ENCODE results near the gene KITLG. TPM values are rescaled to one million over a fixed set of nuclear protein-coding genes. Genes with fewer than 3 reads are reported as not detected.

Gene KITLG
- total RNA-seq, 1 experiment from 2014 or later = 570 TPM

DNA sequence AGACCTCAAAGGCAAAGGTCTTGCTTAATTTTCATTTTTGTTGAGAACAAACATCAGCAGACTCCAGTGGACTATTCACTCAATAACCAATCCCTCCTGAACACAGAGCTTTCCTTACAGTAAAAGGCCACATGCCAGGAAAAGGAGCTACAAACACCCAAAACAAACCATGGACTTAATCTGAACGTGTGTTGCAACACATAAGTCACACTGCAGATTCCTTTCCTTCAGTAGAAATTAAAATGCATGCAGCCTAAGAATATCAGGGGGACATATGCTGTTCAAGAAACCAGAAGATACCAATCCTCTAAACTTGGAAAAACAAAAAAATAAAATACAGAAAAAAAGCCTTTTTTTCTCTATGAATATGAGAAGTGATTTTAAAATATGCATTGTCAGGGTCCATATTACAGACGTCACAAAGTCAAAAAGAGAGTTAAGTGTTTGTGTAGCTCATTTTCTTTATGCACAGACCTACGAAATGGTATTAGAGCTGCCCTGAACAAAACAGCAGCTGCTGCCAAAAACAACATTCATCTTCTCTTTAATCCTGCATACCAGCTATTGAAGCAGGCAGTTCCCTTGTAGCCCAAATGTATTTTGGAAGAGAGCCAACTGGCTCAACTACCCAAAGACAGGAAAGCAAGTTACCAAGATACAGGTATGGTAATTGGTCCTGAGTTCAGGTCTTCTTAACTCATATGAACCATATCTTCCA is 26.2 kb downstream of the KITLG start (continued):
- TF ChIP-seq, protein P1, sequence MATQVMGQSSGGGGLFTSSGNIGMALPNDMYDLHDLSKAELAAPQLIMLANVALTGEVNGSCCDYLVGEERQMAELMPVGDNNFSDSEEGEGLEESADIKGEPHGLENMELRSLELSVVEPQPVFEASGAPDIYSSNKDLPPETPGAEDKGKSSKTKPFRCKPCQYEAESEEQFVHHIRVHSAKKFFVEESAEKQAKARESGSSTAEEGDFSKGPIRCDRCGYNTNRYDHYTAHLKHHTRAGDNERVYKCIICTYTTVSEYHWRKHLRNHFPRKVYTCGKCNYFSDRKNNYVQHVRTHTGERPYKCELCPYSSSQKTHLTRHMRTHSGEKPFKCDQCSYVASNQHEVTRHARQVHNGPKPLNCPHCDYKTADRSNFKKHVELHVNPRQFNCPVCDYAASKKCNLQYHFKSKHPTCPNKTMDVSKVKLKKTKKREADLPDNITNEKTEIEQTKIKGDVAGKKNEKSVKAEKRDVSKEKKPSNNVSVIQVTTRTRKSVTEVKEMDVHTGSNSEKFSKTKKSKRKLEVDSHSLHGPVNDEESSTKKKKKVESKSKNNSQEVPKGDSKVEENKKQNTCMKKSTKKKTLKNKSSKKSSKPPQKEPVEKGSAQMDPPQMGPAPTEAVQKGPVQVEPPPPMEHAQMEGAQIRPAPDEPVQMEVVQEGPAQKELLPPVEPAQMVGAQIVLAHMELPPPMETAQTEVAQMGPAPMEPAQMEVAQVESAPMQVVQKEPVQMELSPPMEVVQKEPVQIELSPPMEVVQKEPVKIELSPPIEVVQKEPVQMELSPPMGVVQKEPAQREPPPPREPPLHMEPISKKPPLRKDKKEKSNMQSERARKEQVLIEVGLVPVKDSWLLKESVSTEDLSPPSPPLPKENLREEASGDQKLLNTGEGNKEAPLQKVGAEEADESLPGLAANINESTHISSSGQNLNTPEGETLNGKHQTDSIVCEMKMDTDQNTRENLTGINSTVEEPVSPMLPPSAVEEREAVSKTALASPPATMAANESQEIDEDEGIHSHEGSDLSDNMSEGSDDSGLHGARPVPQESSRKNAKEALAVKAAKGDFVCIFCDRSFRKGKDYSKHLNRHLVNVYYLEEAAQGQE (IDR thresholded peaks at IDR 0.05; ENCODE audit: low read depth) = no peak

DNA sequence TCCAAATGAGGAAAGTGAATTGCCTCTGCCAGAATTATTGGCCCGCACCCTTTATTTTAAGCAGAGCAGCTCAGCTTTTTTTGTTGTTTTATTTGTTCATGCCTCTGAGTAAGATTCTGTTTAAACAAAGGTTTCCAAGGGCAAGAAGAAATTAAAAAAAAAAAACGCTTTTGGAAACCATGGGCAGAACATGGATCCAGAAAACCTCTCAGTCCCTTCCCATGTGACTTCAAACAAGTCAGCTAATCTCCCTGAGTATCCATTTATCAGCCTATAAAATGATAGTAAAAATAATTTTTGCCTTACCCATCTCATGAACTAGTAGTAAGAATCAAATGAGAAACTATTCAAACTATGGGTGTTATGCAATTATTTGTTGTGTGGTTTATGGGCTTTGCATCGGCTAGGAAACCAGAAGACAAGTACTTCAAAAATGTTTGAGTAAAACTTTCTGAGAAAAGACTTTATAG is 27.6 kb downstream of the KITLG start:
- H3K4me3 ChIP-seq (replicated peaks in 1 of 2; ENCODE audit: low read depth in 1 of 2, low read length in 2 of 2) = no peak overlapping the region
- RAD21 ChIA-PET (ENCODE audit: low non-redundant PET in 1 of 2, low total read pairs in 2 of 2, uncharacterized antibody in 2 of 2, unreplicated experiment in 2 of 2) = no interaction called here
- H3K4me2 ChIP-seq (ENCODE audit: low read length) = peak overlapping the region; percentile 42; the same call in 1 of the 2 replicates
- peaks cover 100% of the 10 kb centered on the region for H3K79me2 ChIP-seq (ENCODE audit: insufficient read depth, low read length)
- CTCF ChIA-PET = no interaction called here
- intact Hi-C loops (cut with micrococcal nuclease) = no loop called here
- peaks cover 96 to 100% of the 10 kb centered on the region in 2 experiments for H3K4me1 ChIP-seq (ENCODE audit: control insufficient read depth in 1 of 2, insufficient read depth in 2 of 2, low read length in 2 of 2)
- peaks cover 1 to 20% of the 10 kb centered on the region in 2 experiments; a peak in 3 of 4 replicates for H3K36me3 ChIP-seq (ENCODE audit: control insufficient read depth in 1 of 2, insufficient read depth in 2 of 2, low read length in 2 of 2)
- no peak overlapping the region for H2AFZ ChIP-seq (ENCODE audit: low read depth, low read length, poor library complexity, severe bottlenecking)
- no peaks in the 10 kb centered on the region for H3K9me2 ChIP-seq (ENCODE audit: insufficient read depth)
- peaks cover 83% of the 10 kb centered on the region for H4K20me1 ChIP-seq (ENCODE audit: insufficient read depth)
- no peak for ATAC-seq
- no peaks in the 10 kb centered on the region for H3K27me3 ChIP-seq (ENCODE audit: insufficient read depth, low read length)
- no peak overlapping the region for H3K9ac ChIP-seq (ENCODE audit: low read length)
- H3K9me3 ChIP-seq (ENCODE audit: control insufficient read depth in 1 of 2, insufficient read depth in 1 of 2, low read depth in 1 of 2, low read length in 2 of 2) = no peaks in the 10 kb centered on the region
- POLR2A ChIA-PET = interaction anchor here (0.8 kb wide), 1 partner anchor 10 kb away, joined by 3 read pairs; no protein-coding TSS in a partner anchor
- peak overlapping the region; percentile 47; the same call in 1 of the 2 replicates for H3K27ac ChIP-seq (ENCODE audit: low read depth, low read length)
- no peak for DNase-seq (ENCODE audit: low read depth, low spot score)
- no peak for TF ChIP-seq SP1 (IDR thresholded peaks at IDR 0.05; ENCODE audit: low read depth)
- TF ChIP-seq ELF1 (IDR thresholded peaks at IDR 0.05; ENCODE audit: borderline replicate concordance, low read depth) = no peak
- no peak for TF ChIP-seq CEBPB (IDR thresholded peaks at IDR 0.05; ENCODE audit: low read depth)
- no peak for TF ChIP-seq RAD21 (IDR thresholded peaks at IDR 0.05; ENCODE audit: low read depth)
- TF ChIP-seq EZH2phosphoT487 (IDR thresholded peaks at IDR 0.05; ENCODE audit: borderline replicate concordance) = no peak
- no peak for TF ChIP-seq EZH2 (IDR thresholded peaks at IDR 0.05)
- no peak for TF ChIP-seq EGR1 (IDR thresholded peaks at IDR 0.05; ENCODE audit: low read depth)
- TF ChIP-seq, protein P2, sequence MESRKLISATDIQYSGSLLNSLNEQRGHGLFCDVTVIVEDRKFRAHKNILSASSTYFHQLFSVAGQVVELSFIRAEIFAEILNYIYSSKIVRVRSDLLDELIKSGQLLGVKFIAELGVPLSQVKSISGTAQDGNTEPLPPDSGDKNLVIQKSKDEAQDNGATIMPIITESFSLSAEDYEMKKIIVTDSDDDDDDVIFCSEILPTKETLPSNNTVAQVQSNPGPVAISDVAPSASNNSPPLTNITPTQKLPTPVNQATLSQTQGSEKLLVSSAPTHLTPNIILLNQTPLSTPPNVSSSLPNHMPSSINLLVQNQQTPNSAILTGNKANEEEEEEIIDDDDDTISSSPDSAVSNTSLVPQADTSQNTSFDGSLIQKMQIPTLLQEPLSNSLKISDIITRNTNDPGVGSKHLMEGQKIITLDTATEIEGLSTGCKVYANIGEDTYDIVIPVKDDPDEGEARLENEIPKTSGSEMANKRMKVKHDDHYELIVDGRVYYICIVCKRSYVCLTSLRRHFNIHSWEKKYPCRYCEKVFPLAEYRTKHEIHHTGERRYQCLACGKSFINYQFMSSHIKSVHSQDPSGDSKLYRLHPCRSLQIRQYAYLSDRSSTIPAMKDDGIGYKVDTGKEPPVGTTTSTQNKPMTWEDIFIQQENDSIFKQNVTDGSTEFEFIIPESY (IDR thresholded peaks at IDR 0.05; ENCODE audit: extremely low read depth, insufficient replicate concordance, low read length) = no peak
- TF ChIP-seq, protein P3, sequence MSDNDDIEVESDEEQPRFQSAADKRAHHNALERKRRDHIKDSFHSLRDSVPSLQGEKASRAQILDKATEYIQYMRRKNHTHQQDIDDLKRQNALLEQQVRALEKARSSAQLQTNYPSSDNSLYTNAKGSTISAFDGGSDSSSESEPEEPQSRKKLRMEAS (IDR thresholded peaks at IDR 0.05) = no peak
- no peak for TF ChIP-seq POLR2AphosphoS5 (IDR thresholded peaks at IDR 0.05; ENCODE audit: low read depth, low read length)
- no peak for TF ChIP-seq SRF (IDR thresholded peaks at IDR 0.05; ENCODE audit: low read depth)
- no peak for TF ChIP-seq YY1 (IDR thresholded peaks at IDR 0.05; ENCODE audit: extremely low read depth, insufficient replicate concordance, low read depth, low read length)
- no TSS peak for BruUV-seq (replicated peaks)

All from HCT116 (cell line).